Measurements from ENCODE around the gene WNT8B. TPM values are rescaled to one million over a fixed set of nuclear protein-coding genes. Genes with fewer than 3 reads are reported as not detected.
A peak's percentile ranks its signal among the peaks of the same experiment; 100 is the strongest.

WNT8B gene
- total and polyA plus RNA-seq, 2 donors (not counting 1 experiment from before 2014, with no cell fraction given), result not detected

GRCh38 chr10:100481462-100482081 is 18.8 kb downstream of the WNT8B start:
- Histone ChIP-seq H3K27ac (ENCODE audit: insufficient read depth, low read length) (no peak overlapping the region), H3K27me3 (ENCODE audit: control insufficient read depth, insufficient read depth, low read length) (peaks cover 27% of the 10 kb centered on the region), H3K4me1 (ENCODE audit: control insufficient read depth, extremely low read depth, insufficient read depth, low read length) (no peaks in the 10 kb centered on the region), H4K20me1 (ENCODE audit: control insufficient read depth, extremely low read depth, insufficient read depth, low read length) (no peaks in the 10 kb centered on the region), H3K4me3 (replicated peaks in 1 of 4; ENCODE audit: control extremely low read depth in 1 of 4, insufficient read depth in 1 of 4, low read depth in 3 of 4, low read length in 4 of 4) (peak overlapping the region; percentile 39 to 50 (median 44)), H2AFZ (ENCODE audit: low read length) (peak overlapping the region; percentile 4), H3K79me2 (ENCODE audit: control insufficient read depth, insufficient read depth, low read length) (no peaks in the 10 kb centered on the region), H3K36me3 (ENCODE audit: control insufficient read depth, insufficient read depth, low read length) (no peaks in the 10 kb centered on the region), H3K9me3 (ENCODE audit: control insufficient read depth, insufficient read depth, low read depth, low read length) (no peaks in the 10 kb centered on the region), H3K9ac (ENCODE audit: insufficient read depth, low read length) (no peak overlapping the region), H3K4me2 (ENCODE audit: extremely low read depth, insufficient read depth, low read length) (peak overlapping the region; percentile 81)
- peak; percentile 70 to 84 for DNase-seq (ENCODE audit: low read depth in 2 of 2)
- TF ChIP-seq CTCF (conservative IDR thresholded peaks at IDR 0.05 in 1 of 2, IDR thresholded peaks at IDR 0.05 in 1 of 2; ENCODE audit: low read depth in 1 of 2, low read length in 2 of 2) (no peak), EZH2 (IDR thresholded peaks at IDR 0.05; ENCODE audit: low read length, missing control alignments) (no peak)

DNA sequence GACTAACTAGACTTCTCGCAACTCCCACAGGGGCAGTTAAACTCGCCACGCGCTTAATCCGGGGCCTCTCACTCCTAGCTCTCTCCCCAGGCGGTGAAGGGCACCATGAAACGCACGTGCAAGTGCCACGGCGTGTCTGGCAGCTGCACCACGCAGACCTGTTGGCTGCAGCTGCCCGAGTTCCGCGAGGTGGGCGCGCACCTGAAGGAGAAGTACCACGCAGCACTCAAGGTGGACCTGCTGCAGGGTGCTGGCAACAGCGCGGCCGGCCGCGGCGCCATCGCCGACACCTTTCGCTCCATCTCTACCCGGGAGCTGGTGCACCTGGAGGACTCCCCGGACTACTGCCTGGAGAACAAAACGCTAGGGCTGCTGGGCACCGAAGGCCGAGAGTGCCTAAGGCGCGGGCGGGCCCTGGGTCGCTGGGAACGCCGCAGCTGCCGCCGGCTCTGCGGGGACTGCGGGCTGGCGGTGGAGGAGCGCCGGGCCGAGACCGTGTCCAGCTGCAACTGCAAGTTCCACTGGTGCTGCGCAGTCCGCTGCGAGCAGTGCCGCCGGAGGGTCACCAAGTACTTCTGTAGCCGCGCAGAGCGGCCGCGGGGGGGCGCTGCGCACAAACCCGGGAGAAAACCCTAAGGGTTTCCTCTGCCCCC is 19.5 kb downstream of the WNT8B start:
- no peaks in the 10 kb centered on the region for H4K20me1 ChIP-seq (ENCODE audit: control insufficient read depth, extremely low read depth, insufficient read depth, low read length)
- peak; percentile 66 to 68 for DNase-seq (ENCODE audit: low read depth in 2 of 2)
- no peak overlapping the region for H3K27ac ChIP-seq (ENCODE audit: insufficient read depth, low read length)
- H3K4me3 ChIP-seq (replicated peaks in 1 of 4; ENCODE audit: control extremely low read depth in 1 of 4, insufficient read depth in 1 of 4, low read depth in 3 of 4, low read length in 4 of 4), result peak overlapping the region; percentile 39 to 50 (median 44)
- H3K36me3 ChIP-seq (ENCODE audit: control insufficient read depth, insufficient read depth, low read length), result no peaks in the 10 kb centered on the region
- H2AFZ ChIP-seq (ENCODE audit: low read length), result peak overlapping the region; percentile 4
- H3K27me3 ChIP-seq (ENCODE audit: control insufficient read depth, insufficient read depth, low read length), result peaks cover 27% of the 10 kb centered on the region
- no peaks in the 10 kb centered on the region for H3K79me2 ChIP-seq (ENCODE audit: control insufficient read depth, insufficient read depth, low read length)
- H3K9me3 ChIP-seq (ENCODE audit: control insufficient read depth, insufficient read depth, low read depth, low read length), result no peaks in the 10 kb centered on the region
- no peaks in the 10 kb centered on the region for H3K4me1 ChIP-seq (ENCODE audit: control insufficient read depth, extremely low read depth, insufficient read depth, low read length)
- peak overlapping the region; percentile 81 for H3K4me2 ChIP-seq (ENCODE audit: extremely low read depth, insufficient read depth, low read length)
- TF ChIP-seq CTCF (conservative IDR thresholded peaks at IDR 0.05 in 1 of 2, IDR thresholded peaks at IDR 0.05 in 1 of 2; ENCODE audit: low read depth in 1 of 2, low read length in 2 of 2) (peak; percentile 78 to 83), EZH2 (IDR thresholded peaks at IDR 0.05; ENCODE audit: low read length, missing control alignments) (peak; percentile 59)
- H3K9ac ChIP-seq (ENCODE audit: insufficient read depth, low read length), result no peak overlapping the region

- Histone ChIP-seq H3K9ac (ENCODE audit: insufficient read depth, low read length) (no peak overlapping the region), H3K4me1 (ENCODE audit: control insufficient read depth, extremely low read depth, insufficient read depth, low read length) (no peaks in the 10 kb centered on the region), H3K36me3 (ENCODE audit: control insufficient read depth, insufficient read depth, low read length) (no peaks in the 10 kb centered on the region), H3K4me3 (replicated peaks in 1 of 4; ENCODE audit: control extremely low read depth in 1 of 4, insufficient read depth in 1 of 4, low read depth in 3 of 4, low read length in 4 of 4) (no peak overlapping the region), H4K20me1 (ENCODE audit: control insufficient read depth, extremely low read depth, insufficient read depth, low read length) (no peaks in the 10 kb centered on the region), H2AFZ (ENCODE audit: low read length) (no peak overlapping the region), H3K27ac (ENCODE audit: insufficient read depth, low read length) (no peak overlapping the region), H3K79me2 (ENCODE audit: control insufficient read depth, insufficient read depth, low read length) (no peaks in the 10 kb centered on the region), H3K4me2 (ENCODE audit: extremely low read depth, insufficient read depth, low read length) (peak overlapping the region; percentile 81), H3K27me3 (ENCODE audit: control insufficient read depth, insufficient read depth, low read length) (peaks cover 27% of the 10 kb centered on the region), H3K9me3 (ENCODE audit: control insufficient read depth, insufficient read depth, low read depth, low read length) (no peaks in the 10 kb centered on the region)
- TF ChIP-seq CTCF (conservative IDR thresholded peaks at IDR 0.05 in 1 of 2, IDR thresholded peaks at IDR 0.05 in 1 of 2; ENCODE audit: low read depth in 1 of 2, low read length in 2 of 2), result peak in 1 of 2 donors; percentile 1
- TF ChIP-seq EZH2 (IDR thresholded peaks at IDR 0.05; ENCODE audit: low read length, missing control alignments), result no peak
- DNase-seq (ENCODE audit: low read depth in 2 of 2), result no peak
These were observed 20.0 kb downstream of the WNT8B start for GRCh38 chr10:100482834-100483185.
